ENCODE measurements around the gene FCHO2. TPM values are rescaled to one million over a fixed set of nuclear protein-coding genes. Genes with fewer than 3 reads are reported as not detected.

The FCHO2 gene
- total RNA-seq, 1 experiment from 2014 or later = 2.5 TPM

DNA sequence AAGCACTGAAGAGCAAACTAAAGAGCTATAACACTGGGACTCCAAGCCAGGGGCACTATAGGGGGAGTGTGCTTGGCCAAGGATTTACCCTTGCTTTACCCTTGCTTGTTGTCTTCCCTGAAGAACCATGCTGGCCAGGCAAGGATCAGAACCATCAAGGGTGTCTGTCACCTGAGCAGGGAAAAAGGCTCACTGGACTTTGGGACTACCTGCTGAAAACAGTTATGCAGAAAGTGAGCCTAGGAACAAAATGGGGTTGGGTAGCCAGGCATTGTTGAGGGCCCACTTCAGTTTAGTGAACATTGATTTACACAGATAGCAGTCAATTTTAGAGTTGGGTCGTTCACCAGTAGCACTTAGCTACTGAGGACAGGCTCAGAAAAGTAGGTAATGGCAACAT lies 156.5 kb downstream of the FCHO2 start:
- TF ChIP-seq EZH2 (IDR thresholded peaks at IDR 0.05; ENCODE audit: borderline replicate concordance, low read depth, low read length, poor library complexity, severe bottlenecking) = no peak
- TF ChIP-seq, protein P1, sequence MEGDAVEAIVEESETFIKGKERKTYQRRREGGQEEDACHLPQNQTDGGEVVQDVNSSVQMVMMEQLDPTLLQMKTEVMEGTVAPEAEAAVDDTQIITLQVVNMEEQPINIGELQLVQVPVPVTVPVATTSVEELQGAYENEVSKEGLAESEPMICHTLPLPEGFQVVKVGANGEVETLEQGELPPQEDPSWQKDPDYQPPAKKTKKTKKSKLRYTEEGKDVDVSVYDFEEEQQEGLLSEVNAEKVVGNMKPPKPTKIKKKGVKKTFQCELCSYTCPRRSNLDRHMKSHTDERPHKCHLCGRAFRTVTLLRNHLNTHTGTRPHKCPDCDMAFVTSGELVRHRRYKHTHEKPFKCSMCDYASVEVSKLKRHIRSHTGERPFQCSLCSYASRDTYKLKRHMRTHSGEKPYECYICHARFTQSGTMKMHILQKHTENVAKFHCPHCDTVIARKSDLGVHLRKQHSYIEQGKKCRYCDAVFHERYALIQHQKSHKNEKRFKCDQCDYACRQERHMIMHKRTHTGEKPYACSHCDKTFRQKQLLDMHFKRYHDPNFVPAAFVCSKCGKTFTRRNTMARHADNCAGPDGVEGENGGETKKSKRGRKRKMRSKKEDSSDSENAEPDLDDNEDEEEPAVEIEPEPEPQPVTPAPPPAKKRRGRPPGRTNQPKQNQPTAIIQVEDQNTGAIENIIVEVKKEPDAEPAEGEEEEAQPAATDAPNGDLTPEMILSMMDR (conservative IDR thresholded peaks at IDR 0.05; ENCODE audit: low read depth, low read length) = no peak
- peaks cover 3% of the 10 kb centered on the region for H3K4me1 ChIP-seq (ENCODE audit: insufficient read depth, low read length, poor library complexity, severe bottlenecking)
- no peaks in the 10 kb centered on the region for H3K36me3 ChIP-seq (ENCODE audit: insufficient read depth, low read length, poor library complexity, severe bottlenecking)
- DNase-seq (ENCODE audit: low spot score) = no peak
- H3K9me3 ChIP-seq (ENCODE audit: low read depth, low read length, poor library complexity, severe bottlenecking) = peaks cover 5% of the 10 kb centered on the region
- POLR2A ChIA-PET (ENCODE audit: low non-redundant PET) = no interaction called here
- BruUV-seq (replicated peaks) = no TSS peak
- H3K27me3 ChIP-seq (replicated peaks; ENCODE audit: insufficient read depth, low read depth, low read length, poor library complexity) = peaks cover 4% of the 10 kb centered on the region
- intact Hi-C loops (cut with micrococcal nuclease; ENCODE audit: unreplicated experiment) = no loop called here
- no peak overlapping the region for H3K4me3 ChIP-seq (ENCODE audit: low read depth, low read length, poor library complexity, severe bottlenecking)
- H3K27ac ChIP-seq (ENCODE audit: low read depth, low read length, poor library complexity, severe bottlenecking) = no peak overlapping the region
- CTCF ChIA-PET = no interaction called here

DNA sequence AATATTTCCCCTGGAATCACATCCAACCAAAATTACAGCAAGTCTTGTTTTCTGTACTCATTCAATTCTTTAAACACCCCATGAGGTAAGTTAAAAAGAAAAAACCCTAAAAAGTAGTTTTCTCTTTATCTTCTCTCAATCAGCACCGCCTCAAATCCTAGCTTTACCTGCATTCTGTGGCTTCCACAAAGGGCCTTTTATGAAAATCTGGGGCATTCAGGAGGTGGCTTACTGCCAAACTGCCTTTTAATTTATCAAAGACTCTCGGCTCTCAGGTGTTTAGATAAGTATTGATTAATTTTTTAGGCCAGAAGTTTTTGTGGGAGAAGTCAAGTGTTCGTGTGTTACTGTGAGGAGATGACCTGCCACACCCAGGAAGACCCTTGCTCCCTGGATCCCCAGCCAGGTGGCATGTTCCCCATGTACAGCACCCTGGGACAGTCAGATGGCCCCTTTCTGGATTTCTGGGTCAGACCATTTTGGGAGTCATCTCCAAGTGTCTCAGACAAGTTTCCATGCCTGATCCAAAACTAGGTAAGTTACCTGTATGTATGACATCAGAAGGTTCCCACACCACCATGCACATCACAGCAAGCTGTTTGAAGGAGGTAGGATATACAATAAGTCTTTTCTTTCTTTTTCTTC lies 158.3 kb downstream of the FCHO2 start:
- Histone ChIP-seq H3K27ac (ENCODE audit: low read depth, low read length, poor library complexity, severe bottlenecking) (no peak overlapping the region), H3K36me3 (ENCODE audit: insufficient read depth, low read length, poor library complexity, severe bottlenecking) (no peaks in the 10 kb centered on the region), H3K4me3 (ENCODE audit: low read depth, low read length, poor library complexity, severe bottlenecking) (no peak overlapping the region), H3K4me1 (ENCODE audit: insufficient read depth, low read length, poor library complexity, severe bottlenecking) (peaks cover 3% of the 10 kb centered on the region), H3K27me3 (replicated peaks; ENCODE audit: insufficient read depth, low read depth, low read length, poor library complexity) (peaks cover 12% of the 10 kb centered on the region), H3K9me3 (ENCODE audit: low read depth, low read length, poor library complexity, severe bottlenecking) (no peaks in the 10 kb centered on the region)
- intact Hi-C loops (cut with micrococcal nuclease; ENCODE audit: unreplicated experiment) = no loop called here
- DNase-seq (ENCODE audit: low spot score) = no peak
- TF ChIP-seq, protein P1 (conservative IDR thresholded peaks at IDR 0.05; ENCODE audit: low read depth, low read length) = no peak
- no peak for TF ChIP-seq EZH2 (IDR thresholded peaks at IDR 0.05; ENCODE audit: borderline replicate concordance, low read depth, low read length, poor library complexity, severe bottlenecking)
- no TSS peak for BruUV-seq (replicated peaks)
- ChIA-PET POLR2A (ENCODE audit: low non-redundant PET) (no interaction called here), CTCF (no interaction called here)

DNA sequence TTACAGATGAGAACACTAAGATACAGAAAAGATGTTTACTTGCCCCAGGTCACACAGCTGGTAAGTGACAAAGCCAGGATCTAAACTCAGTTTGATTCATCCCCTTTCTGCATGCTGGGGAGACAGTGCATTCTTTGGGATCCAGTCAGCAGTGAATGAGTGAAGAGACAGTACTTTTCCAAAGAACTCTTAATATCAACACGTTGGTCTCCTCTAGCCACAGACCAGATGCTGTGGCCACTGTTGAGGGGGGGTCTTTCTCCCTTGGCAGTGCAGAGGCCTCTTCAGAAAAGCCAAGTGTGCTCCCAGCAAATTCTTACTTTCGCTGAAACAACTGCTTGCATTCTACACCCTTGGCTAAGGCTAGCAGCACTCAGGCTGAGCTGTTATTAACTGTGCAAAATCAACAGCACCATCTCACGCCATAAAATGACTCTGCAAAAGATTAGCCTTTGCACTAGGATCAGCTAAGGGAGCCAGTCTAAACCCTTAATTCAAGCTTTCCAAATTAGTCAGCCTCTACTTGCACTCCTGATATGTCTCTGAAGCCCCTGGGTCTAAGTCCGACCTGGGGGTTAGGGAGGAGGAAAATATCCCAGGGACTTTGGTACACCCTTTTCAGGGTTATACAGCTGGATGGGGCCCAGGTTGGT lies 159.7 kb downstream of the FCHO2 start:
- CTCF ChIA-PET = no interaction called here
- no peak for DNase-seq (ENCODE audit: low spot score)
- Histone ChIP-seq H3K4me3 (ENCODE audit: low read depth, low read length, poor library complexity, severe bottlenecking) (no peak overlapping the region), H3K27me3 (replicated peaks; ENCODE audit: insufficient read depth, low read depth, low read length, poor library complexity) (peaks cover 12% of the 10 kb centered on the region), H3K4me1 (ENCODE audit: insufficient read depth, low read length, poor library complexity, severe bottlenecking) (peaks cover 3% of the 10 kb centered on the region), H3K27ac (ENCODE audit: low read depth, low read length, poor library complexity, severe bottlenecking) (no peak overlapping the region), H3K9me3 (ENCODE audit: low read depth, low read length, poor library complexity, severe bottlenecking) (no peaks in the 10 kb centered on the region), H3K36me3 (ENCODE audit: insufficient read depth, low read length, poor library complexity, severe bottlenecking) (no peaks in the 10 kb centered on the region)
- BruUV-seq (replicated peaks) = no TSS peak
- TF ChIP-seq, protein P1 (conservative IDR thresholded peaks at IDR 0.05; ENCODE audit: low read depth, low read length) = no peak
- no peak for TF ChIP-seq EZH2 (IDR thresholded peaks at IDR 0.05; ENCODE audit: borderline replicate concordance, low read depth, low read length, poor library complexity, severe bottlenecking)
- intact Hi-C loops (cut with micrococcal nuclease; ENCODE audit: unreplicated experiment) = no loop called here
- POLR2A ChIA-PET (ENCODE audit: low non-redundant PET) = no interaction called here

All from A673 (cell line).